Ectodermal cell (in vitro differentiated cells): ENCODE measurements around the gene LPCAT1.

ENCODE experiments used
- H3K27ac ChIP-seq: 2 replicates; pipeline ENCODE4 v1.7.0; 2013; ENCODE audit warnings: mild to moderate bottlenecking, low read depth, low read length; ENCODE audit not compliant: insufficient read depth, poor library complexity, severe bottlenecking
- H3K27me3 ChIP-seq: 2 replicates; pipeline ENCODE4 v1.7.0; 2013; ENCODE audit warnings: mild to moderate bottlenecking, low read length; ENCODE audit not compliant: insufficient read depth, control insufficient read depth, poor library complexity, severe bottlenecking
- H3K36me3 ChIP-seq: one replicate; pipeline ENCODE4 v1.7.0; 2013; ENCODE audit warnings: low read length; ENCODE audit not compliant: control insufficient read depth, insufficient read depth
- H3K4me1 ChIP-seq: one replicate; pipeline ENCODE4 v1.7.0; 2013; ENCODE audit warnings: low read length; ENCODE audit not compliant: control insufficient read depth, insufficient read depth
- H3K4me3 ChIP-seq: 2 replicates; pipeline ENCODE4 v1.7.0; 2013; ENCODE audit warnings: low read depth, low read length, control low read depth; ENCODE audit not compliant: insufficient read depth
- H3K9me3 ChIP-seq: 2 replicates; pipeline ENCODE4 v1.7.0; 2013; ENCODE audit warnings: mild to moderate bottlenecking, low read length, moderate library complexity; ENCODE audit not compliant: control insufficient read depth
- WGBS, 2 experiments: methylation state at CpG; one replicate each; pipeline ENCODE4 v1.1.7; 2013; ENCODE audit warnings: missing lambda C conversion rate in 2 of 2; 5-methylcytosine and 5-hydroxymethylcytosine counted together

LPCAT1 gene

DNA sequence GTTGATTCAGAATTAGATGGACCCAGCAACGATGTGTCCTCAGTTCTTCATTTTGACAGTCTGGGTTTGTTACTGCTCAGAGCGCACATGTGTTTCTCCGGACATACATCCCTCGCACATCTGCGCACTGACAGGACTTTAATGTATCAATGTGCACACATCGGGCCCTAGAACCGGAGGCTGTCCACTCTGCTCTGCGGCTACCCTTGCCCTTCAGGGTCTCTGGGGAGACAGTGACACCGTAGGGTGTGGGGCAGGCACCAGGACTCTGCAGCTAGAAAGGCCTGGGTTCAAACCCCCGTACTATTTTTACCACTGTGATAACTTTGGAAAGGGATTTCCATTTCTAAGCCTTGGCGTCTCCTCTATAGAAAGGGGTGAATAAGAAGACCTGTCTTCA is 23.5 kb upstream of the LPCAT1 start:
- Histone ChIP-seq H3K4me3 (no peak overlapping the region), H3K27me3 (no peaks in the 10 kb centered on the region), H3K4me1 (peaks cover 2% of the 10 kb centered on the region), H3K36me3 (no peaks in the 10 kb centered on the region), H3K9me3 (no peaks in the 10 kb centered on the region), H3K27ac (no peak overlapping the region)
- 95 to 96% methylated on average over 11 of the region's 11 CpGs for WGBS, 2 experiments

GRCh38 chr5:1546556-1546955 is 22.8 kb upstream of the LPCAT1 start:
- no peak overlapping the region for H3K4me3 ChIP-seq
- no peaks in the 10 kb centered on the region for H3K4me1 ChIP-seq
- no peaks in the 10 kb centered on the region for H3K27me3 ChIP-seq
- no peaks in the 10 kb centered on the region for H3K9me3 ChIP-seq
- H3K27ac ChIP-seq: no peak overlapping the region
- no peaks in the 10 kb centered on the region for H3K36me3 ChIP-seq
- 90 to 91% methylated on average over 18 of the region's 18 CpGs for WGBS, 2 experiments

GRCh38 chr5:1545805-1546355 is 22.1 kb upstream of the LPCAT1 start:
- 79 to 86% methylated on average over 6 of the region's 6 CpGs for WGBS, 2 experiments
- Histone ChIP-seq H3K36me3 (no peaks in the 10 kb centered on the region), H3K27ac (no peak overlapping the region), H3K27me3 (no peaks in the 10 kb centered on the region), H3K9me3 (no peaks in the 10 kb centered on the region), H3K4me3 (no peak overlapping the region), H3K4me1 (no peaks in the 10 kb centered on the region)

GRCh38 chr5:1545126-1545804 is 21.5 kb upstream of the LPCAT1 start:
- no peaks in the 10 kb centered on the region for H3K36me3 ChIP-seq
- H3K4me3 ChIP-seq: no peak overlapping the region
- no peaks in the 10 kb centered on the region for H3K27me3 ChIP-seq
- no peaks in the 10 kb centered on the region for H3K9me3 ChIP-seq
- no peak overlapping the region for H3K27ac ChIP-seq
- 88% methylated on average over 4 of the region's 4 CpGs for WGBS, 2 experiments
- H3K4me1 ChIP-seq: no peaks in the 10 kb centered on the region

DNA sequence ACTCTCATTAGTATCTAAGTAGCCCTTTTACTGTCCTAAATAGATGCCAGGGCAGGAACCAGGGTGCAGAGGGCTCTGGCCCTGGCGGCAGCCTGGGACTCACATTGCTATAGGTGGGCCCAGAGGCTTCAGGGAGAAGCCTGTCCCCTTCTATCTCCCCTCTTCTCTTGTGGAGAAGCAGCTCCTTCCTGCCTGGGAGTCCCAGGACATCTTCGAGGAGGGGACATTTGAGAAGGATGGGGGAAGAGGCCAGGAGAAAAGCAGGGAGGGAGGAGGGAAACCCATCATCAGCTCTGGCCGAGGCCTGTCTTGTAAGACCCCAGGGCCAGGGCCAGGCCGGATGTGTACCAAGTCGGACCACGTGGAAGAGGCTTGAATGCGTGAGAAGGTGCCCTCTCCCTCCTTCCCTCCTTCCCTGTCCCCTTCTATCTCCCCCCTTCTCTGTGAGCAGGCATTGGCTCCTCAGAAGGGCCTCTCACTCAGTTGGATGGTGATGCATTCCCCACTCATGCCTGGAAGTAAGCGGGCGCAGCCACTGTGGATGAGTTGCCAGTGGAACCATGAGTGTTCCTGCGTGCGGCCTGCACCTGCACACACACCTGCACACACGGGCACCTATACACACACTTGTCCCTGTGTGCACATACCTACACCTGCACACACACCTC is 20.7 kb upstream of the LPCAT1 start:
- no peaks in the 10 kb centered on the region for H3K36me3 ChIP-seq
- no peaks in the 10 kb centered on the region for H3K27me3 ChIP-seq
- H3K27ac ChIP-seq: no peak overlapping the region
- no peaks in the 10 kb centered on the region for H3K4me1 ChIP-seq
- no peak overlapping the region for H3K4me3 ChIP-seq
- WGBS, 2 experiments: 90 to 91% methylated on average over 12 of the region's 12 CpGs
- no peaks in the 10 kb centered on the region for H3K9me3 ChIP-seq

- H3K4me3 ChIP-seq: no peak overlapping the region
- no peaks in the 10 kb centered on the region for H3K4me1 ChIP-seq
- H3K9me3 ChIP-seq: no peaks in the 10 kb centered on the region
- no peaks in the 10 kb centered on the region for H3K27me3 ChIP-seq
- no peak overlapping the region for H3K27ac ChIP-seq
- WGBS, 2 experiments: 87 to 88% methylated on average over 8 of the region's 8 CpGs
- no peaks in the 10 kb centered on the region for H3K36me3 ChIP-seq
Observed at GRCh38 chr5:1543398-1544293, 19.9 kb upstream of the LPCAT1 start.

DNA sequence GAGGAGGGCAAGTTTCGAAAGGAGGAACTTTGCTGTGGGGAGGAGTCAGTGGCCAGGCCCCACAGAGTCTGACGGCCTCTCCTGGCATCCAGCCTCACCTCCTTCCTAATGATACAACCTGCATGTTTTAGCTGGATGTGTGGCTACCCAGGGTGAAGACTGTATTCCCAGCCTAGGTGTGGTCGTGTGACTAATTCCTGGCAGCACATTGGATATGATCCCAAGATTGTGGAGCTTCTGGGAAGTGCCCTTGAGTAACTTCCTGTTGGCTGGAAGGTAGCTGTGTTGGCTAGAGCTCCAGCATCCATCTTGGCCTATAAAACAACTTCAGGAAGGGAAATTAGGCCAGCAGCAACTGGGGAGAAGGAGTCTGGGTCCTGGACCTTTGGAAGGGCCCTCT is 19.0 kb upstream of the LPCAT1 start:
- H3K4me3 ChIP-seq: no peak overlapping the region
- H3K9me3 ChIP-seq: no peaks in the 10 kb centered on the region
- H3K27ac ChIP-seq: no peak overlapping the region
- no peaks in the 10 kb centered on the region for H3K36me3 ChIP-seq
- WGBS, 2 experiments: 87 to 90% methylated on average over 3 of the region's 3 CpGs
- no peaks in the 10 kb centered on the region for H3K27me3 ChIP-seq
- H3K4me1 ChIP-seq: no peaks in the 10 kb centered on the region

DNA sequence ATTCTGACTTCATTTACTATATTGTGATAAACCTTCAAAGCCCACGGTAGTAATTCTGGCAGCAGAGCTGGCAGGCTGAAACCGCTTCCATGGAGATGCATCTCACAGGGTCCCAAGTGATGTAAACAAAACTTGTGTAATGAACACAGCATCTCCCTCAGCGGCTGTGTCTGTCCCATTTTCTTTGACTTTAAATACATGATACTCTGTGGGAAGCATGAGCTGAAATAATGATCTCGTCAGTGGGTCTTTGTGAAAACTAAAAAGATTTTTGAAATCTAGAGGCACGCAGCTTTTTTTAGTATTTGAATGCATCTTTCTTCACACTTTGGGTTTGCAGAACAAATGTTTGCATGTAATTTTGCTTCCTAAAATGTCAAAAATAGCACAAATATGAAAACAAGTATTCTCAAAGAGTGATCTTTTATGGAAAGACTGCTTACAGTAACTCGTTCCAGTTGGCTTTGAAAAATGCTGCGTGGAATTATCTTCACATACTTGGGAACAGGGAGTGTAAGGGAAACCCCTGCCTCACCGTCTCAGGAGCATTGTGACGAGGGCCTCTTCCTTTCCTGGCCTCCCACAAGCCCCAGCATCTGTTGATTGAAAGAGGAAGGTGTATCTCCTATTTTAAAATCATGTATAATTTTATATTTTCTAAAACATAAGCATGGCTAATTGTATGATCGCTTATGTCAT is 18.1 kb upstream of the LPCAT1 start:
- no peak overlapping the region for H3K4me3 ChIP-seq
- 86 to 91% methylated on average over 10 of the region's 10 CpGs for WGBS, 2 experiments
- H3K27me3 ChIP-seq: no peaks in the 10 kb centered on the region
- H3K27ac ChIP-seq: no peak overlapping the region
- no peaks in the 10 kb centered on the region for H3K36me3 ChIP-seq
- no peaks in the 10 kb centered on the region for H3K4me1 ChIP-seq
- no peaks in the 10 kb centered on the region for H3K9me3 ChIP-seq

- H3K4me3 ChIP-seq: no peak overlapping the region
- H3K4me1 ChIP-seq: no peaks in the 10 kb centered on the region
- 92 to 93% methylated on average over 10 of the region's 11 CpGs for WGBS, 2 experiments
Observed at GRCh38 chr5:1540831-1541701, 17.3 kb upstream of the LPCAT1 start.

More at GRCh38 chr5:1540831-1541701, 17.3 kb upstream of the LPCAT1 start:
- Histone ChIP-seq H3K27ac (no peak overlapping the region), H3K9me3 (no peaks in the 10 kb centered on the region), H3K27me3 (no peaks in the 10 kb centered on the region), H3K36me3 (no peaks in the 10 kb centered on the region)
